OCI-LY3 (cell line): Measurements from ENCODE around the gene CRY1.

ENCODE experiments used
- EZH2phosphoT487 ChIP-seq: fragments of 200-600 bp; shearing (Covaris generic); IDR thresholded peaks from 2 replicates; pipeline ENCODE4 v1.6.1; 2018; ENCODE audit warnings: antibody characterized with exemption, mixed run types, low read depth
- TF ChIP-seq, protein P1 (sequence below): fragments of 200-600, 300-600 bp; sonication (generic); IDR thresholded peaks from 2 replicates; pipeline ENCODE4 v1.5.1; 2014; ENCODE audit warnings: antibody characterized with exemption, low read length, low read depth

DNA sequence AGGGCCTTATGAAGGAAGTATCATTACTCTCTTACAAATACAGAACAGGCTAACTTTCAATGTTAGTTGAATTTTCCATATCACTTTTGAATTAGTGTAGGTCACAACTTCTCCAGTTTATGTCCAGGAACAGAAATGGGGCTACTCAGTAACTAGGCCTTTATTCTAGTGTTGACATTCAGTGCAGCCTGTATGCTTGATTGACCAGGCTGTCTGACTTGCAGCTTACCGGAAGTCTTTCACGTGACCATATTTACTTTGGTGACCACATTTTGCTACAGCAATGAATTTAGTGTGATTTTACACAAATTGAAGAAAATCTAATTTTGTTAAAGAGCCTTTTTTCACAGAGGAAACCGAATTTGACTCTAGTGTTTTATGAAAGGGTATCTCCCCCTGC lies 118.8 kb downstream of the CRY1 start:
- TF ChIP-seq, protein P1, sequence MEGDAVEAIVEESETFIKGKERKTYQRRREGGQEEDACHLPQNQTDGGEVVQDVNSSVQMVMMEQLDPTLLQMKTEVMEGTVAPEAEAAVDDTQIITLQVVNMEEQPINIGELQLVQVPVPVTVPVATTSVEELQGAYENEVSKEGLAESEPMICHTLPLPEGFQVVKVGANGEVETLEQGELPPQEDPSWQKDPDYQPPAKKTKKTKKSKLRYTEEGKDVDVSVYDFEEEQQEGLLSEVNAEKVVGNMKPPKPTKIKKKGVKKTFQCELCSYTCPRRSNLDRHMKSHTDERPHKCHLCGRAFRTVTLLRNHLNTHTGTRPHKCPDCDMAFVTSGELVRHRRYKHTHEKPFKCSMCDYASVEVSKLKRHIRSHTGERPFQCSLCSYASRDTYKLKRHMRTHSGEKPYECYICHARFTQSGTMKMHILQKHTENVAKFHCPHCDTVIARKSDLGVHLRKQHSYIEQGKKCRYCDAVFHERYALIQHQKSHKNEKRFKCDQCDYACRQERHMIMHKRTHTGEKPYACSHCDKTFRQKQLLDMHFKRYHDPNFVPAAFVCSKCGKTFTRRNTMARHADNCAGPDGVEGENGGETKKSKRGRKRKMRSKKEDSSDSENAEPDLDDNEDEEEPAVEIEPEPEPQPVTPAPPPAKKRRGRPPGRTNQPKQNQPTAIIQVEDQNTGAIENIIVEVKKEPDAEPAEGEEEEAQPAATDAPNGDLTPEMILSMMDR = no peak
- no peak for TF ChIP-seq EZH2phosphoT487
